ENCODE measurements around the gene APCDD1L.
"Not testable (repeated sequence)": the region's sequence is repeated elsewhere in the genome, so short reads cannot be mapped to it uniquely, and the experiment has no call there.

APCDD1L gene

DNA sequence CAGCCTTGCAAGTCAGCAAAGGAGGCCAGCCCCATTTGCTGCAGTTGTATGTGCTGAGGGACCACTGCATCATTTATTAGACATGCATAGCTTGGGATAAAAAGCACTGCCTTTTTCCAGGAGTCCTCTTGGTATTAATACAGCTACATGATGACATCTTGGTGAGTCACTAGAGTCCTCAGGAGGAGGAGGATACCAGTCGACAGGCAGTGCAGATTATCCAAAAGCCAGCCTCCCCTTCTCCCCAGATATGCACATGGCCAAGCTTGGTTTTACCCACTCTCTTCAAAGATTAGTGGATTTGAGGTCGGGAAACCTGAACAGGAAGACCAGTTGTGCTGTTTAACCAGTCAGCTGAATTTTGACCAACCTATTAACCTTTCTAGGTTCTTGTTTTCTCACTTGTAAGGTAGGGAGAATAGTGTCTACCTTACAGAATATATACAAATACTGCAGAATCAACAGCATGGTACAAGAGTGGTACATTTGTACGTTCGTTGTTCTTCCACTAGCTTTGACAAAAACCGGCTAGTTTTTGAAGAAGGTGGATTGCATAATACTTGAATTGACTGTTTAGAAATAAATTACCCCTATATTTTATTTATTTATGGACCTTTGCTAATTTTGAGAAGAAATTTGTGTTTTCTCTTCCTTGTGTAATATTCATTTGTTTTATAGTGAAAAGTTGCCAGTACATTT lies 94.3 kb downstream of the APCDD1L start:
- H3K4me3 Mint-ChIP-seq, result no peak overlapping the region
- H3K9me3 Mint-ChIP-seq, result no peaks in the 10 kb centered on the region
- ATAC-seq (replicated peaks) (no peak), DNase-seq (no peak)
- peaks cover 20 to 23% of the 10 kb centered on the region in 2 donors for H3K4me1 Mint-ChIP-seq (ENCODE audit: low read depth in 2 of 2)
- H3K27me3 Mint-ChIP-seq, result no peaks in the 10 kb centered on the region
- H3K36me3 Mint-ChIP-seq (ENCODE audit: insufficient read depth), result peaks cover 18% of the 10 kb centered on the region
- H3K27ac Mint-ChIP-seq, result peak overlapping the region in 1 of 2 donors; percentile 58

DNA sequence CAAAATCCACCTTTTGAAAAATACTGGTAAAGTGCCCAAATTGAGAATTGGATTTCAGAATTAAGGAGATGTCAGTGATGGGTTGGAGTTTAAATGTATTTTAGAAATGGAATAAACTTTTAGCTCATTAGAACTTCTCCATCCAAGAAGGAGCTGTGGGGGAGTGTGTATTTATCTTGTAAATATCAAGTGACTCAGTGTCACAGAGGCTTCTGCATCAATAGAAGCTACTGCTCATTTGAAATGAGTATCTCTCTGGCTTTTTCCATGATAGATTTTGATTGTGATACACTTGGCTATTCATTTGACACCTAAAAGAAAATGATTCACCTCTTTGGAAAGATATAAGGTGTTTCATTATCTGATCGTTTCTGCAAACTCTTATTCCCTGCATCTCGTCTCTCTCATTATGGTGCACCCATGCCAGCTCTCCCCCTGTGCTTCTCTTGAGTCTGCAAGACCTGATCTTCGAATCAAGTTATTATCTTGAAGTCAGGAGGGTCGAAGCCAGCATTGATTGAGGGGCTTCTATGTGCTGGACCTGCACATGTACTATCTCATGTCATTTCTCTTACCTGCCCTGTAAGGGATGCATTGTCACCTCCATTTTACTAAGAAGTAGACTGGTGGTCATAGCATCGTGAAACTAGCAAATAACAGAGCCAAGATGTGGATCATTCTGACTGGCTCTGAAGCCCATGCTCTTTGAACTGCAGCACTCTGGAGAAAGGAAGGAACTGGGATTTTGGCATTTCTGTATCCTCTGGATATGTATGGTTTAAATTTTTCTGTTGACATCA lies 96.0 kb downstream of the APCDD1L start:
- no peak for ATAC-seq (replicated peaks)
- H3K27ac Mint-ChIP-seq, result peak overlapping the region; percentile 70 to 79
- H3K27me3 Mint-ChIP-seq, result no peaks in the 10 kb centered on the region
- H3K4me3 Mint-ChIP-seq, result no peak overlapping the region
- H3K36me3 Mint-ChIP-seq (ENCODE audit: insufficient read depth), result peaks cover 18% of the 10 kb centered on the region
- DNase-seq, result no peak
- no peaks in the 10 kb centered on the region for H3K9me3 Mint-ChIP-seq
- peaks cover 16 to 25% of the 10 kb centered on the region in 2 donors for H3K4me1 Mint-ChIP-seq (ENCODE audit: low read depth in 2 of 2)

DNA sequence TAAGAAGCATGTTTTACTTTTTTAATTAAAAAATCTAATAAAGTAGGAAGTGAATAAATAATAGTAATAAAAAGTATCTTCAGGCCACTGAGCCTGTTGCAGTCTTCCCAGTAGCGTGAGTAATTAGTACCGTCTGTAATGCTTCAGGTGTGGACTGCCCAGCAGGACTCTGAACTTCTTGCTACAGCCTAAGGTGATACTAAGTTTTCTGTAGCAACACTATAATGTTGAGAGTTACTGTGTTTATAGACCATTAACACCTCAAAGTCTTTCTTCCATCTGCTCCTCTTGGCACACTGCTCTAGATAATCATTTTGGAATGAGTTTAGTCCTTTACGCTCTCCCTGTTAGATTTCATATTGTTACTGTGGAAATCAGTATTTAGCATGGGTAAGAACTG lies 97.8 kb downstream of the APCDD1L start:
- peaks cover 16 to 23% of the 10 kb centered on the region in 2 donors for H3K4me1 Mint-ChIP-seq (ENCODE audit: low read depth in 2 of 2)
- no peaks in the 10 kb centered on the region for H3K27me3 Mint-ChIP-seq
- ATAC-seq (replicated peaks), result no peak
- H3K9me3 Mint-ChIP-seq, result no peaks in the 10 kb centered on the region
- no peak overlapping the region for H3K4me3 Mint-ChIP-seq
- peak overlapping the region; percentile 37 to 91 for H3K27ac Mint-ChIP-seq
- peaks cover 14% of the 10 kb centered on the region for H3K36me3 Mint-ChIP-seq (ENCODE audit: insufficient read depth)
- no peak for DNase-seq

DNA sequence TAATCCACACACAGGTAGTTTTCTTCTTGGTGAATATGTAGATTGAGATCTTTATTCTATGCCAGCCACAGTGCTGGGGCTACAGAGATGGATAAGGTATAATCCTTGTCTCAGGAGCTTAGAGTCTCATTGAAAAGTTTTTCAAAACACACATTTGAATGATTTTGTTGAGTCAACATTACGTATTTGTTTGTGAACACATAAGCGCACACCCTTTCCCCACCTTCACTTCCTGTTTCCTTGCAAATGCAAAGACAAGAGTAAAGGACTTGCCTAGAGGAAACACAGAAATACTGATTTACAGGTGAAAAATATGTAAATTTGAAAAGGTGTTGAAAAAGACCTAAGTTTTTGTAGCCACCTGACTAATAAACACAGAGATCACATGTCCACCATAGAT lies 98.4 kb downstream of the APCDD1L start:
- H3K4me3 Mint-ChIP-seq, result peak overlapping the region; percentile 5 to 37
- ATAC-seq (replicated peaks), result peak; percentile 51

DNA sequence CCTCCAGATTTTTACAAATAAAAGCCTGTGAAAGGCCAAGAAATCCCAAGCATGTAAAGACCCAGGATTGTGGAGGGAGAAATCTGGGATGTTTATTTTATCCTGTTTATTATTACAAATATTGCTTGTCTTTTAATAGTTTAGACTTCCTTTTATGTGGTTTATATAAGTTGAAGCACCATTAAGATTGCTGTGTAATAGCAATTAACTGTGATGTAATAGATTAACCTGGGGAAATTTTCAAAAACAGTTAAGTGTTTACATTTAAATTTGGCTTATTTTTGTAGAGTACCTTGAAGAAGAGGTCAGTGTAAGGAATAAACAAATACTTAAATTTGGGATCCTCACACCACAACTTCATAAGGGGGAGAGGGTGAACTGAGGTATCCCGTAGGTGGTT lies 99.1 kb downstream of the APCDD1L start:
- peaks cover 16 to 28% of the 10 kb centered on the region in 2 donors for H3K4me1 Mint-ChIP-seq (ENCODE audit: low read depth in 2 of 2)
- H3K4me3 Mint-ChIP-seq, result peak overlapping the region; percentile 5 to 37
- no peak for DNase-seq
- no peak for ATAC-seq (replicated peaks)
- peak overlapping the region; percentile 57 to 91 for H3K27ac Mint-ChIP-seq
- no peaks in the 10 kb centered on the region for H3K9me3 Mint-ChIP-seq
- no peaks in the 10 kb centered on the region for H3K27me3 Mint-ChIP-seq
- peaks cover 12% of the 10 kb centered on the region for H3K36me3 Mint-ChIP-seq (ENCODE audit: insufficient read depth)

More for the DNA sequence above, 98.4 kb downstream of the APCDD1L start:
- peaks cover 16 to 27% of the 10 kb centered on the region in 2 donors for H3K4me1 Mint-ChIP-seq (ENCODE audit: low read depth in 2 of 2)
- DNase-seq, result no peak
- no peaks in the 10 kb centered on the region for H3K27me3 Mint-ChIP-seq
- H3K27ac Mint-ChIP-seq, result peak overlapping the region; percentile 57 to 91
- H3K36me3 Mint-ChIP-seq (ENCODE audit: insufficient read depth), result peaks cover 14% of the 10 kb centered on the region
- H3K9me3 Mint-ChIP-seq, result no peaks in the 10 kb centered on the region

DNA sequence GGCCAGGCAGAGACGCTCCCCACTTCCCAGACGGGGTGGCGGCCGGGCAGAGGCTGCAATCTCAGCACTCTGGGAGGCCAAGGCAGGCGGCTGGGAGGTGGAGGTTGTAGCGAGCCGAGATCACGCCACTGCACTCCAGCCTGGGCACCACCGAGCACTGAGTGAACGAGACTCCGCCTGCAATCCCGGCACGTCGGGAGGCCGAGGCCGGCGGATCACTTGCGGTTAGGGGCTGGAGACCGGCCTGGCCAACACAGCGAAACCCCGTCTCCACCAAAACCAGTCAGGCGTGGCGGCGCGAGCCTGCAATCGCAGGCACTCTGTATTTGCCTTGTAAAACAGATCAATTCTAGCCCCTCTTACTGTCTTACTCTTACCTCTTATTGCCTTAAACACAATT lies 100.4 kb downstream of the APCDD1L start:
- DNase-seq; H3K4me3 Mint-ChIP-seq; H3K27me3 Mint-ChIP-seq; ATAC-seq (replicated peaks); H3K36me3 Mint-ChIP-seq (ENCODE audit: insufficient read depth); H3K9me3 Mint-ChIP-seq: not testable (repeated sequence)
- Mint-ChIP-seq H3K4me1 (ENCODE audit: low read depth in 2 of 2) (peaks cover 14 to 36% of the 10 kb centered on the region in 2 donors), H3K27ac (peak overlapping the region; percentile 20 to 91)

DNA sequence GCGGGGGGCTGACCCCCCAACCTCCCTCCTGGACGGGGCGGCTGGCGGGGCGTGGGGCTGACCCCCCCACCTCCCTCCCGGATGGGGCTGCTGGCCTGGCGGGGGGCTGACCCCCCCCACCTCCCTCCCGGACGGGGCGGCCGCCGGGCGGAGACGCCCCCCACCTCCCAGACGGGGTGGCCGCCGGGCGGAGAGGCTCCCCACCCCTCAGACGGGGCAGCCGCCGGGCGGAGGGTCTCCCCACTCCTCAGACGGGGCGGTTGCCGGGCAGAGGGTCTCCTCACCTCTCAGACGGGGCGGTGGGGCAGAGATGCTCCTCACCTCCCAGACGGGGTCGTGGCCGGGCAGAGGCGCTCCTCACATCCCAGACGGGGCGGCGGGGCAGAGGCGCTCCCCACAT lies 101.0 kb downstream of the APCDD1L start:
- not testable (repeated sequence) for H3K9me3 Mint-ChIP-seq; H3K27me3 Mint-ChIP-seq; H3K27ac Mint-ChIP-seq; ATAC-seq (replicated peaks); H3K36me3 Mint-ChIP-seq (ENCODE audit: insufficient read depth); DNase-seq; H3K4me3 Mint-ChIP-seq
- peaks cover 14 to 40% of the 10 kb centered on the region in 2 donors for H3K4me1 Mint-ChIP-seq (ENCODE audit: low read depth in 2 of 2)

All from effector memory CD8-positive, alpha-beta T cell (primary cell).